Progenitor cell of endocrine pancreas (in vitro differentiated cells): ENCODE data around the gene ABCC8. TPM values are rescaled to one million over a fixed set of nuclear protein-coding genes. Genes with fewer than 3 reads are reported as not detected.

Experiments used
- DNase-seq: peaks from one replicate; pipeline ENCODE4 v3.0.0; 2021; ENCODE audit warnings: low spot score; ENCODE audit not compliant: unreplicated experiment
- H3K27ac Mint-ChIP-seq: 2 replicates; pipeline ENCODE4 v1.8.0; 2021; ENCODE audit warnings: mild to moderate bottlenecking, moderate library complexity, mixed read lengths
- H3K27me3 Mint-ChIP-seq: 2 replicates; pipeline ENCODE4 v1.8.0; 2021; ENCODE audit warnings: mixed read lengths
- H3K36me3 Mint-ChIP-seq: 2 replicates; pipeline ENCODE4 v1.8.0; 2022; ENCODE audit warnings: mixed read lengths; ENCODE audit not compliant: insufficient read depth
- H3K4me1 Mint-ChIP-seq: 2 replicates; pipeline ENCODE4 v1.8.0; 2021; ENCODE audit warnings: low read depth, mixed read lengths
- H3K4me3 Mint-ChIP-seq: 2 replicates; pipeline ENCODE4 v1.8.0; 2021; ENCODE audit warnings: low read depth, mild to moderate bottlenecking, moderate library complexity, mixed read lengths
- H3K9me3 Mint-ChIP-seq: 2 replicates; pipeline ENCODE4 v1.8.0; 2021; ENCODE audit warnings: low read depth, mixed read lengths
- total RNA-seq: library from RNA; stranded (reverse); gene quantifications from 2 replicates; pipeline ENCODE4 v1.2.1, GENCODE V29; 2021
- TF ChIP-seq, protein P1 (sequence below): fragments of 200-600 bp; sonication (generic); IDR thresholded peaks from one replicate; pipeline ENCODE4 v1.5.0; 2021; ENCODE audit warnings: antibody characterized with exemption, mild to moderate bottlenecking; ENCODE audit not compliant: unreplicated experiment

Gene ABCC8
- total RNA-seq, 1 donor from 2014 or later = 23.9 TPM

DNA sequence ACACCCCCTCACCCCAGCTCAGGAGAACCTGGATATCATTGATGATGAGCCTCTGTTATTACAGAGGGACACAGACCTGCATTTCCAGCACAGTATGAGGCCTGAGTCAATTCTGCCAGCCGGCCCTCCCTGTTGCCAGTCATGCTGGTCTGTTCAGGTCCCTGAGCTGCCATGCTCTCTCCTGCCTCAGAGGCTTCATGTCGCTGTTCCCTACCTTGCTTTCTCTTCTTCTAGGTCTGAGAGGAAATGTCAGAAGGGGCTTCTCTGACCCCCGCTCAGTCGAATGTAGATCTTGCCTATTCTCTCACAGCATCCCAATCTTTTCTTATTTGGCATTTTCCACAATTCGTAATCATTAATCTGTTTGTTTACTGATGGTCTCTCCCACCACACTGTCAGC, 21.8 kb upstream of the ABCC8 start:
- no peaks in the 10 kb centered on the region for H3K36me3 Mint-ChIP-seq
- DNase-seq = no peak
- no peaks in the 10 kb centered on the region for H3K4me1 Mint-ChIP-seq
- no peak overlapping the region for H3K4me3 Mint-ChIP-seq
- H3K27me3 Mint-ChIP-seq = peaks cover 26% of the 10 kb centered on the region
- H3K9me3 Mint-ChIP-seq = no peaks in the 10 kb centered on the region
- TF ChIP-seq, protein P1, sequence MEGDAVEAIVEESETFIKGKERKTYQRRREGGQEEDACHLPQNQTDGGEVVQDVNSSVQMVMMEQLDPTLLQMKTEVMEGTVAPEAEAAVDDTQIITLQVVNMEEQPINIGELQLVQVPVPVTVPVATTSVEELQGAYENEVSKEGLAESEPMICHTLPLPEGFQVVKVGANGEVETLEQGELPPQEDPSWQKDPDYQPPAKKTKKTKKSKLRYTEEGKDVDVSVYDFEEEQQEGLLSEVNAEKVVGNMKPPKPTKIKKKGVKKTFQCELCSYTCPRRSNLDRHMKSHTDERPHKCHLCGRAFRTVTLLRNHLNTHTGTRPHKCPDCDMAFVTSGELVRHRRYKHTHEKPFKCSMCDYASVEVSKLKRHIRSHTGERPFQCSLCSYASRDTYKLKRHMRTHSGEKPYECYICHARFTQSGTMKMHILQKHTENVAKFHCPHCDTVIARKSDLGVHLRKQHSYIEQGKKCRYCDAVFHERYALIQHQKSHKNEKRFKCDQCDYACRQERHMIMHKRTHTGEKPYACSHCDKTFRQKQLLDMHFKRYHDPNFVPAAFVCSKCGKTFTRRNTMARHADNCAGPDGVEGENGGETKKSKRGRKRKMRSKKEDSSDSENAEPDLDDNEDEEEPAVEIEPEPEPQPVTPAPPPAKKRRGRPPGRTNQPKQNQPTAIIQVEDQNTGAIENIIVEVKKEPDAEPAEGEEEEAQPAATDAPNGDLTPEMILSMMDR = peak; percentile 57
- no peak overlapping the region for H3K27ac Mint-ChIP-seq

DNA sequence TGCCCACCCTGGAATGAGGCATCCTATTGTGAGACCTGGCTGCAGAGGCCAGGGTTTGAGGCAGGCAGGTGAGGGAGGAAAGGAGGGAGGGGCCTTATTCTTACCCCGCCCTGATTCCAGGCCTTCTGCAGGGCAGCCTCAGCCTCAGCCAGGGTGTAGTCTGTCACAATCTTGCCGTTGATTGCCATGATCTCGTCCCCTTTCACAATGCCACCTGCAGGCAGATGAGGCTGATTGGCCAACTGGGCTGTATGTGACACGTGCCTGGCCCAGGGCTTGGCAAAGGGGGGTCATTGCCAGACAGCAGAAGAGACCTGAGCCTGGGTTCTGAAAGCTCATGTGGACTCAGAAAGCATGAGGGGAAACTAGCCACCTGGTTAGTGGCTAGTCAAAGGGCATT, 21.4 kb upstream of the ABCC8 start:
- TF ChIP-seq, protein P1 = no peak
- Mint-ChIP-seq H3K4me1 (no peaks in the 10 kb centered on the region), H3K36me3 (no peaks in the 10 kb centered on the region), H3K4me3 (no peak overlapping the region), H3K27ac (no peak overlapping the region), H3K9me3 (no peaks in the 10 kb centered on the region), H3K27me3 (peaks cover 26% of the 10 kb centered on the region)
- no peak for DNase-seq

DNA sequence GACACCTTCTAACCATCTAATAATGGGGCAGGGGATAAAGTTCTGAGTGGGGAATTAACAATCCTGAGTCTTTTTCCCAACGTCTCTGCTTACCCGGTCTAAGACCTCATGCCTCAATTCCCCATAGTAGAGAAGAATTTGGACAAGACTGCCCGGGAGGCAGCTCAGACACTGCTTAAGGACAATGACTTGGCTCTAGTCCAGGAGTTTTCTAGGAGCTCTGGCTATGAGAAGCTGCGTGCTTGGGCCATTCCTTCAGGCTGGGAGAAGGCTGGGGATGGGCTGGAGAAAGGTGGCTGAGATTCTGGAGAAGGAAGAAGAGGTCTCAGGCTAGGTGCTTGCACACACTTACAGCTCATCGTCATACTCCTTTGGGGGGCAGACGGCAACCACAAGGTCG, 19.8 kb upstream of the ABCC8 start:
- Mint-ChIP-seq H3K9me3 (no peaks in the 10 kb centered on the region), H3K4me1 (no peaks in the 10 kb centered on the region), H3K27ac (no peak overlapping the region), H3K36me3 (no peaks in the 10 kb centered on the region), H3K27me3 (peaks cover 31% of the 10 kb centered on the region), H3K4me3 (no peak overlapping the region)
- no peak for DNase-seq
- TF ChIP-seq, protein P1 = no peak

DNA sequence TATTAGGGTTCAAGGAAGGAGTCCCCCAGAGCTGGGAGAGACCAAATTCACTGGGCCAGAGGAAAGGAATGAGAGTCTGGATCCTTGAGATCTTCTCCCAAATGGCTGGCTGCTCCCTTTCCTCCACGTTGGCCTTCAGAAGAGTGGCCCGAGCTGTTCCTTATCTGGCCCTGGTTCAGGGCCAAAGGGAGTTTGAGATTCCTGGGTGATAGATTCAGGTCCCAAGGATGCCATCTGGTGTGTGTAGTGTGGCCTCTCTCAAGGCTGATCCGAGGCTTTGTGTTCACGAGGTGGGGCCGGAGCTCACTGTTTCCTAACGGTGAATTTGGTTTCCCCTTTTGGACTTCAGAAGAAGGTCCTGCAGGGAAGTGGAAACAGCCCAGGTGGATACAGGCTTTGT, 17.4 kb upstream of the ABCC8 start:
- peaks cover 37% of the 10 kb centered on the region for H3K27me3 Mint-ChIP-seq

DNA sequence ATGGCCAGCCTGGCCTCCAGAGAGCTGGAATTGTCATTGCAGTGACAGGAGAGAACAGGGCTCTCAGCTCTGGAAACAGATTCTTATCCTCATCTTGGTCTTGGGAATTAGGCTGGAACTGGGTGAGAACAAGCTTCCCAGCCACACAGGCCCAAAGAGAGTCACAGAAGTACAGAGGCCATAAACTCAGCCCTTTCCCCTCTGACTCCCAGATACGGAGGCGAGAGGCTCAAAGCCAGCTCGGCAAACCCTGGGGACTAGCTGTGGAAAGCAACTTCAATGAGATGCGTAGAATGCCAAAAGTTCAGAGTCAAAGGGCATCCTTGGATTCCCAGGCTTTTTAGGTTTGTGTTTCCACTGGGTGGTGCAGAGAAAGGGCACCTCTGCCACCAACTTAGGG, 14.3 kb upstream of the ABCC8 start:
- Mint-ChIP-seq H3K27me3 (peaks cover 42% of the 10 kb centered on the region), H3K9me3 (no peaks in the 10 kb centered on the region), H3K4me1 (no peaks in the 10 kb centered on the region), H3K27ac (no peak overlapping the region), H3K36me3 (no peaks in the 10 kb centered on the region), H3K4me3 (no peak overlapping the region)
- DNase-seq = no peak
- TF ChIP-seq, protein P1 = no peak

More for the DNA sequence above, 17.4 kb upstream of the ABCC8 start:
- Mint-ChIP-seq H3K9me3 (no peaks in the 10 kb centered on the region), H3K4me1 (no peaks in the 10 kb centered on the region), H3K4me3 (no peak overlapping the region), H3K27ac (no peak overlapping the region), H3K36me3 (no peaks in the 10 kb centered on the region)
- TF ChIP-seq, protein P1 = no peak
- no peak for DNase-seq
